ENCODE measurements around the gene SPATA45. TPM values are rescaled to one million over a fixed set of nuclear protein-coding genes. Genes with fewer than 3 reads are reported as not detected.

Gene SPATA45
- total RNA-seq, 1 experiment from 2014 or later: not detected

GRCh38 chr1:212814537-212815334 lies 32.7 kb downstream of the SPATA45 start:
- Histone ChIP-seq H3K9me3 (ENCODE audit: low read length) (no peaks in the 10 kb centered on the region), H3K9me2 (replicated peaks; ENCODE audit: low read length) (no peaks in the 10 kb centered on the region), H4K20me1 (ENCODE audit: low read length) (no peaks in the 10 kb centered on the region), H3K36me3 (ENCODE audit: low read depth, low read length) (no peaks in the 10 kb centered on the region), H3K79me2 (ENCODE audit: low read length) (no peaks in the 10 kb centered on the region), H3K27ac (ENCODE audit: low read length) (no peak overlapping the region), H3K27me3 (ENCODE audit: low read length) (no peaks in the 10 kb centered on the region), H3K4me3 (ENCODE audit: low read length) (no peak overlapping the region), H2AFZ (ENCODE audit: low read length) (no peak overlapping the region), H3K9ac (ENCODE audit: low read length) (no peak overlapping the region), H3K4me1 (ENCODE audit: insufficient read depth, low read length) (peaks cover 11% of the 10 kb centered on the region), H3K4me2 (ENCODE audit: low read length) (no peak overlapping the region), H3F3A (ENCODE audit: low read length, unreplicated experiment) (no peaks in the 10 kb centered on the region)
- peak; percentile 26 for DNase-seq
- ATAC-seq: no peak; the same call in 1 of the 2 replicates
- TF ChIP-seq EZH2 (IDR thresholded peaks at IDR 0.05; ENCODE audit: low read length, unreplicated experiment) (no peak), CTCF (conservative IDR thresholded peaks at IDR 0.05; ENCODE audit: low read depth, low read length) (peak; percentile 51; the same call in 1 of the 2 replicates)
- ChIA-PET POLR2A (ENCODE audit: unreplicated experiment) (no interaction called here), CTCF (no interaction called here)
- intact Hi-C loops (cut with micrococcal nuclease): no loop called here
- no TSS peak for BruUV-seq (replicated peaks)

- H3K9me3 ChIP-seq (ENCODE audit: low read length): no peaks in the 10 kb centered on the region
- H3F3A ChIP-seq (ENCODE audit: low read length, unreplicated experiment): no peaks in the 10 kb centered on the region
- H3K9me2 ChIP-seq (replicated peaks; ENCODE audit: low read length): no peaks in the 10 kb centered on the region
- intact Hi-C loops (cut with micrococcal nuclease): no loop called here
- H3K4me2 ChIP-seq (ENCODE audit: low read length): no peak overlapping the region
- H3K4me3 ChIP-seq (ENCODE audit: low read length): no peak overlapping the region
- ChIA-PET POLR2A (ENCODE audit: unreplicated experiment) (no interaction called here), CTCF (no interaction called here)
- no peak overlapping the region for H3K9ac ChIP-seq (ENCODE audit: low read length)
- H4K20me1 ChIP-seq (ENCODE audit: low read length): no peaks in the 10 kb centered on the region
- H3K27me3 ChIP-seq (ENCODE audit: low read length): no peaks in the 10 kb centered on the region
- no peaks in the 10 kb centered on the region for H3K4me1 ChIP-seq (ENCODE audit: insufficient read depth, low read length)
- no peak overlapping the region for H3K27ac ChIP-seq (ENCODE audit: low read length)
- ATAC-seq: no peak
- peaks cover 8% of the 10 kb centered on the region; the same call in 1 of the 2 replicates for H3K36me3 ChIP-seq (ENCODE audit: low read depth, low read length)
- no peak for TF ChIP-seq EZH2 (IDR thresholded peaks at IDR 0.05; ENCODE audit: low read length, unreplicated experiment)
- no peak for TF ChIP-seq CTCF (conservative IDR thresholded peaks at IDR 0.05; ENCODE audit: low read depth, low read length)
- no peak for TF ChIP-seq EZH2phosphoT487 (IDR thresholded peaks at IDR 0.05; ENCODE audit: borderline replicate concordance, low read length)
- BruUV-seq (replicated peaks): no TSS peak
- no peak for DNase-seq
- no peaks in the 10 kb centered on the region for H3K79me2 ChIP-seq (ENCODE audit: low read length)
- no peak overlapping the region for H2AFZ ChIP-seq (ENCODE audit: low read length)
These were observed 41.7 kb downstream of the SPATA45 start for GRCh38 chr1:212805767-212806166.

GRCh38 chr1:212797681-212798080 lies 49.8 kb downstream of the SPATA45 start:
- H3K4me3 ChIP-seq (ENCODE audit: low read length): no peak overlapping the region
- intact Hi-C loops (cut with micrococcal nuclease): no loop called here
- H3F3A ChIP-seq (ENCODE audit: low read length, unreplicated experiment): no peaks in the 10 kb centered on the region
- no peak overlapping the region for H3K4me2 ChIP-seq (ENCODE audit: low read length)
- peaks cover 2% of the 10 kb centered on the region; the same call in 1 of the 2 replicates for H3K4me1 ChIP-seq (ENCODE audit: insufficient read depth, low read length)
- TF ChIP-seq EZH2phosphoT487 (IDR thresholded peaks at IDR 0.05; ENCODE audit: borderline replicate concordance, low read length): no peak
- TF ChIP-seq EZH2 (IDR thresholded peaks at IDR 0.05; ENCODE audit: low read length, unreplicated experiment): no peak
- TF ChIP-seq CTCF (conservative IDR thresholded peaks at IDR 0.05; ENCODE audit: low read depth, low read length): no peak
- ChIA-PET POLR2A (ENCODE audit: unreplicated experiment) (no interaction called here), CTCF (no interaction called here)
- no peak overlapping the region for H3K27ac ChIP-seq (ENCODE audit: low read length)
- no peaks in the 10 kb centered on the region for H3K9me2 ChIP-seq (replicated peaks; ENCODE audit: low read length)
- H3K9ac ChIP-seq (ENCODE audit: low read length): no peak overlapping the region
- H3K27me3 ChIP-seq (ENCODE audit: low read length): no peaks in the 10 kb centered on the region
- BruUV-seq (replicated peaks): no TSS peak
- H2AFZ ChIP-seq (ENCODE audit: low read length): no peak overlapping the region
- H3K9me3 ChIP-seq (ENCODE audit: low read length): no peaks in the 10 kb centered on the region
- H4K20me1 ChIP-seq (ENCODE audit: low read length): no peaks in the 10 kb centered on the region
- H3K36me3 ChIP-seq (ENCODE audit: low read depth, low read length): no peaks in the 10 kb centered on the region
- H3K79me2 ChIP-seq (ENCODE audit: low read length): no peaks in the 10 kb centered on the region
- no peak for DNase-seq
- no peak for ATAC-seq
